Stimulated activated CD4-positive, alpha-beta T cell treated with anti-CD3 and anti-CD28 coated beads, Interleukin-2, amount 100 ng/mL, for 4 hours (primary cell): Measurements from ENCODE around the gene TNFRSF25.
"Not testable (repeated sequence)": the region's sequence is repeated elsewhere in the genome, so short reads cannot be mapped to it uniquely, and the experiment has no call there.

Experiments
- DNase-seq: peaks from one replicate; pipeline ENCODE4 v3.0.0-alpha.2; 2020; ENCODE audit warnings: low read depth

The TNFRSF25 gene

DNA sequence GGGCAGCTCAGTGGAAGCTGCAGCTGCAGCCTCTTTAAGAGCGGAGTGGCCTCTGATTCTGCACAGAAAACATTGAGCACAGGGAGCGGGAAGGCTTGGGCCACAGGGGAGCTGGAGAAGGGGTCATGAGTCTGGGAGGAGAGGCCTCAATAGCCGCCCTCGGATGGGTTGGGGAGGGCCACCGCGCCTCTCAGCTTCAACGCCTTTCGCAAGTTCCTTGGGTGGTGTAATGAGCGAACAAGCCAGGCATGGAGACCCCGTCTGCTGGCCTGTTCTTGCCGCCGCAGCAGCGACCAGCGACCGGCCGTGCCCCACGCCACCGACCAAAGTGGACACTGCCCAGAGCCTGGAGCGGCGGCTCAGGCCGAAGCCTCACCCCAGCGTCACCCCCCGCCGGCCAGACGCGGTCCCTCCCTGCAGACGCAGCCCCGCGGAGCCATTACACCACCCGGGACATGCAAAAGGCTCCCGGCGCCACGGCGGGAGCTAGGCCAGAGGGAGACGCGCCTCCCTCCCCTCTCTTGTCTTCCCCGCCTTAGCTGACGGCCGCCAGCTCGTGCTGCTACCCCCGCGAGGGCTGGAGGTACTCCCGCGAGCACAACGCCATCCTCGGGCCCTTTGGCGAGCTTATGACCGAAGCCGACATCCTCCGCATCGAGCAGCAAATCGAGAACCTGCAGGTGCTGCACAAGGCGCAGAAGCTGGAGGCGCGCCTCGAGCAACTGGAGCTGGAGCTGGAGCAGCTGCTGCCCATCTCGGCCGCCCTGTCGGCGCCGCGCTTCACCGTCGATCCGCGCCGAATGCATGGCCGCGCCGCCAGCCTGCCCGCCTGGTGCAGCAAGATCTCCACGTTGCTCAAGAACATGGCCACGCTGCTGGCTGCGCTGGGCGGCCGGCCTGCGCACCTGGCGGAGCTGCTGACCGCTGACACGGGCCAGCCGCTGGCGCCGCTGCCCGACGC, 11.8 kb downstream of the TNFRSF25 start:
- DNase-seq = not testable (repeated sequence)

DNA sequence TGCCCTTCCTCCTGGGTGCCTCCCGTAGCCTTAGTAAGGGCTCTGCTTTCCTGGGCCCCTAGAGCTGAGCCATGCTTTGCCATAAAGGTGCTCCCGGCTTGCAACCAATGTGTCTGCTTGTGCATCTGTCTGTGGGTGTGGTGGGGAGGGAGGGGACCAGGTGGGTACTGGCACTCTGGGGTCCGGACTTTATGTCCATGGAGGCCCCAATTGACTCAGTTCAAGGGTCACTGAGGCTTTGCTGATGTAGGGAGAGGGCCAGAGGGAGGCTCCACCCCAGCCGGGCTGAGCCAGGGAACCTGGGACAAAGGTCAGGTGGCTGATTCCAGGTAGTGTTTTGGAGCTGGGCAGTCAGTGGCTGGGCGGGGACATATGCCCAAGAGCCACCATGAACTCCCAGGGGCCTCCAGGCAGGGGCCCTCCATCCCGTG, 15.0 kb downstream of the TNFRSF25 start:
- DNase-seq = no peak

DNA sequence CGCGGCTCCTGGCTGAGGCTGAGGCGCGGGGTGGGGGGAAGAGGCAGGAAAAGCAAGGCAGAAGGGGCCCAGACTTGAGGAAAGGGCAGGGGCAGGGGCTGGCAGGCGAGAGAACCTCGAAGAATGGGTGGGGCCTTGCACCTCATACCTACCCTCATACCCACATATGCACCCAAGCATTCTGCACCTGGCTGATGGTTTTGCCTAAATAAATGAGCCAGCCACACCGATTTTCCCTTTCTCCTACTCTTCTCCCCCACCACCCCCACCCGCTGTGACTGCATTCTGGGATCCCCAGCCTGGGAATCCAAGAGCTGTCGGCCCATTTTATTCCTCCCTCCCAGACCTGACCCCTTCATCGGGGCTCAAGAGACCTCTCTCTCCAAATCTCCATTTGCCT, 15.5 kb downstream of the TNFRSF25 start:
- not testable (repeated sequence) for DNase-seq

DNA sequence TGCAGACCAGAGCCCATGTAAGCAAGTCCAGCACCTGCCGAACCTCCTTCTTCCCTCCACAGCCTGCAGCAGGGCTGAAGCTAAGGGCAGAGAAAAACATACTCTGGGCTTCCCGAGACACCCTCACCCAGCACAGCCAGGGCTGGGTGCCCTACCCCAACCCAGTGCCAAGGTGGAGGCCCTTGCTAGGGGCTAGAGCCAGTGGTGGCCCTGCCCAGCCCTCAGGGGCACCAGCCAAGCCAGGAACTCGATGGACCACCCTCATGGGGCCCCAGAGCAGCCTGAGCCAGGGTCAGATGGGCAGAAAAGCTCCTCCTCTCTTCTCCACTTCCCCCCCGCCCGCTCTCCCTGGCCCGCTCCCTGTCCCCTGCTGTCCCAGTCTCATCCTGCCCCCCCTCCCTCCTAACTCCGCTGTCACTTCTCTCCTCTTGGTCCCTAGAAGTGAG, 15.9 kb downstream of the TNFRSF25 start:
- DNase-seq = no peak

DNA sequence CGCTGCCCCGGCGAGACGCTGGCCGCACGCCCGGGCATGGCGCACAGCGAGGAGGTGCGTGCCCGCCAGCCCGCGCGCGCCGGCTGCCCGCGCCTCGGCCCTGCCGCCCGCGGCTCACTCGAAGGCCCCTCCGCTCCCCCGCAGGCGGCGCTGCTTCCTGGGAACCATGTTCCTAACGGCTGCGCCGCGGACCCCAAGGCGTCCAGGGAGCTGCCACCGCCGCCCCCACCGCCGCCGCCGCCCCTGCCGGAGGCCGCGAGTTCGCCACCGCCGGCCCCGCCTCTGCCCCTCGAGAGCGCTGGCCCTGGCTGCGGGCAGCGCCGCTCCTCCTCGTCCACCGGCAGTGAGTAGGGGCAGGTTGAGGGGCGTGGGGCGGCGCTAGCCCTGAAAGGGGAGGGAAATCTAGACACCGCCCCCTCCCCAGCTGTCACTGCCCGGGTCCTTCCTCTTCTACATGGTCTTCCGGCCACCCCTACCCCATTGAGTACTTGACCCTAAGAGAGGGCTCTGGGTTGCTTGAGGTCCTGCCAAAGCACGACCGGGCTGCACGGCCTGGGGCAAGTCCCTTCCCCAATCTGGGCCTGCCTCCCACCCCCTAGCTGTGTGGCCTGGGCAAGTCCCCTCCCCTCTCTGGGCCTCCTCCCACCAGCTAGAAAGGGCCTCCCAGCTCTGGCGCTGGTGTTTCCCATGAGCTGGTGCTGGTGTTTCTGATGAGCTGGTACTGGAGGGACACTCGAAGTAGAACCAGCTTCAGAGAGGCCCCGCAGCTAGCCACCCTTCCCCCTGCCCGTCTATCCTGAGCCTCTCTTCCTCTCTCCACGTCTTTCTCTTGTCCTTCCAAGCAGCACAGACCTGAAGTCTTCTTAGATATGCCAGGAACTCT, 17.0 kb downstream of the TNFRSF25 start:
- no peak for DNase-seq

DNA sequence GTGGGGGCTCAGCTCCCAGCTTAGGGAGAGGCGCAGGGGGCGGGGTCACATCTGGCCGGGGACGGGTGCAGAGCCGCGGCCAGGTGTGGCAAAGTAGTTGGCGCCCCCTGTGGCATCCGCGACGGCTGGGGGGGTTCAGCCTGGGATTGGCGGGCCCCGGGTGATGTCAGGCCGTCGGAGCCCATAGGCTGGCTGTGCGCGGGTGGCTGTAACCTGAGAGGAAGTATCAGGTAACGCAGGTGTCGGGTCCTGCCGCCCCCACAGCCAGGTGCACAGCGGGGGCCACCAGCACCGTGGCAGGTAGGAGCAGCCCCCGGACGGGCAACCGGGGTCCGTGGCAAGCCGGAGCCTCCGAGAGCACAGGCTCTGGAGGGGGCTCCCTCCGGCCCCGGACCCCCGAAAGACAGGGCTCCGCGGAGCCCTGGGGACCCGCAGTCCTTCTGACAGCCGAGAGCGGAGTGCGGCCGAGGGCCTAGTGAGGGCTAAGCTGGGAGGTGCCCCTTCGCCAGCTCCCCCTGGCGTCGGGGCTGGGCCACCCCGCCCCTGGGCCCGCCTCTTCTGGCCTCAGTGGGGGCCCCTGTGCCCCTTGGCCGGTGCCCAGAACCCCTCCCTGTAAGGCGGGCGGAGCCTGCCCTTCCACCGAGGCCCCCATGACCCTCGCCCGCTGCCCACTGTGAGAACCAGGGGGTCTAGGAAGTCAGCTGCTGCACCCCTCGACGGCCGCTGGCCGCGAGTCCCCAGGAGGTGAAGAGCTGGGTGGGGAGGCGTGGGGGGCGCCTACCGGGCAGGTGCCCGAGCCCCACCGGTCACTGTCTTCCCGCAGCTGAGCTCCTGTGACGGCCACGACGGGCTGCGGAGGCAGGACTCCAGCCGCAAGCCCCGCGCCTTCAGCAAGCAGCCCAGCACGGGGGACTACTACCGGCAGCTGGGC, 17.9 kb downstream of the TNFRSF25 start:
- peak; percentile 29 for DNase-seq

DNA sequence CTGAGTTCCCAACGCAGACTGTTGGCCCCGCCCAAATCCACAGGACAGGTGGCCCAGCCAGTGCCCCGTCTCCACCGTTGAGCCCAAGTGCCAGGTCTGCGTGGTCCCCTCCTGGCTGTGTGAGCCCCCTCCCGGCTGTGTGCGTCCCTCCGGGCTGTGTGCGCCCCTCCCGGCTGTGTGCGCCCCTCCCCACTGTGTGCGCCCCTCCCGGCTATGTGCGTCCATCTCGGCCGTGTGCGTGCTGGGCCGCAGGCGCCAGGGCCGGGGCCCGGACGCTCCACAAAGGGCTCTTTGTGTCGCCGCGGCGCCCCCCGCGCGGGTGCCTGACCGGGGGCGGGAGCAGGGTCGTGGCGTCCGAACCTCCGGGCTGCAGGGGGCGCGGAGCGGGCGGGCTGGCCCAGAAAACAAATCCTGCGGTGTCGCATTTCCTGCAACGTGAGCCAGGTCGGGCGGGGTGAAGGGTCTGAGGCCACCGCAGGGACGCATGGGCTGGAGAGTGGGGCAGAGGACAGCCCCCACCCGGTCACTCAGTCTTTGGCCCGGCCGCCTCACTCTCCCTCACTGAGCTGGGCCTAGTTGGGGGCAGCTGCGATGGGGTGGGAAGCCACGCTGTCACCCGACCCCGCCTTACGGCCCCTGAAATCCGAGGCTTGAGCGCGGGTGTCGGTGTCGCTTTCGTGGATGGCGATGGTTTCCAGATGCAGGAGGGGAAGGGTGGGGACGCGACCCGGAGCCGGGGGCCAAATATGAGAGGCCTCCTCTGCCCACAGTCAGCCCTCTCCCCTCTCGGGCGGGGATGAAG, 18.8 kb downstream of the TNFRSF25 start:
- no peak for DNase-seq

DNA sequence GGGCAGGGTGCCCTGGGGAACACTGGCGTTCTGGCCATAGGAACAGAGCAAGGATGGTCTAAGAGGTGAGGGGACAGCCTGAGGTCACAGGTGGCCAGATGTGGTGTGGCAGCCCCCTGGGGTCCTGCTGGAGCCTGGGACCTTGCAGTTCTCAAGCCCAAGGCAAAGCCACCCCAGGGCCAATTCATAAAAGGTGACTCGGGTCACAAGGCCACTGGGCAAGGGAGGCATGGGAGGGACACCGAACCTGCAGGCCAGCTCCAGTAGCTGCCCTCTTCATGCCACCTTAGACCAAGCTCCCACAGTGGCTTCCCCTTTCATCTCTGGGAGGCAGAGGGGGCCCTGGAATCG, 19.3 kb downstream of the TNFRSF25 start:
- DNase-seq = no peak

DNA sequence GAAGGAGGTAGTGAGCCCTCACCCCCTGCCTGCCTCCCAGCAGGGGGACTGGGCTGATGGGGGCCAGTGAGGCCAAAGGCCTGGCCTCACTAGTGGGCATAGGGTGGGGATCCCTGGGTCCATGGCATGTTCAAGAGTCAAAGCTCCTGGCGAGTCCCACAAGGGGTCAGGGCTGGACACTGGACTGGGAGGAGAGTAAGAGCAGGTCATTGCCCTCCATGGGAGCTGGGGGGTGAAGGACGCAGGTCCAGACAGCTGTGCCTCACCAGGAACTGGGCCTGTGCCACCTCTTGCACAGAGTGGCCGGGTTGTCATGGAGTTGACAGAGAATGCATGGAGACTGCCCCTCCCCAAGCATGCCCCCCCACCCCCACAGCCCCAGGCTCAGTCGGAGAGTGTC, 20.0 kb downstream of the TNFRSF25 start:
- not testable (repeated sequence) for DNase-seq

DNA sequence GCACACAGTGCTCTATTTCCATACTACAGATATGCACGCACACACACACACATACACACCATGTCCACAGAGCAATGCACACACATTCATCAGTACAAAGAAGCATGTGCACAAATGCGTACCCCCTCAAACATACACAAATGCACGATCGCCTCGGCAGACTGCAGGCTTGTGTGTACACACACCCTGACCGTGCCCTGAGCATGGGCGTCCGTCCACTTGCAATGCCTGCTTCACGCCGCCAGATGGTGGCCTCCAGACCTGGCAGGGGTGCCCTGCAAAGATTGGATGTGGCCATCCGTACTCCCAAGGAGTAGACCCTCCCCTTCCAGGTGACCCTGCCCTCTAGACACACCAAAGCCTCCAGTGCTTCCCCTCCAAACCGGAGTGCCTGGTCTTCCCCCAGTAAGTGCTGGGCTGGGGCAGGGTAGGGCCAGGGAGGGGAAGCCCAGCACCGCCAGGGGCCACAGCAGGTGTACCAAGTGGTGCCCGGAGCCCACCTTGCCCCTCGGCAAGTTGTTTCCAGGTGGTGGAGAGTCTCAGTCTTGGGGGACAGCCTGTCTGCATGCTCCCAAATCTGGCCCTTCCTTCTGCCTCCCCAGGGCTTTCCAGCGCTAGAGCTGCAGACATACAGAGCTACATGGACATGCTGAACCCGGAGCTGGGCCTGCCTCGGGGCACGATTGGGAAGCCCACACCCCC, 20.8 kb downstream of the TNFRSF25 start:
- no peak for DNase-seq

DNA sequence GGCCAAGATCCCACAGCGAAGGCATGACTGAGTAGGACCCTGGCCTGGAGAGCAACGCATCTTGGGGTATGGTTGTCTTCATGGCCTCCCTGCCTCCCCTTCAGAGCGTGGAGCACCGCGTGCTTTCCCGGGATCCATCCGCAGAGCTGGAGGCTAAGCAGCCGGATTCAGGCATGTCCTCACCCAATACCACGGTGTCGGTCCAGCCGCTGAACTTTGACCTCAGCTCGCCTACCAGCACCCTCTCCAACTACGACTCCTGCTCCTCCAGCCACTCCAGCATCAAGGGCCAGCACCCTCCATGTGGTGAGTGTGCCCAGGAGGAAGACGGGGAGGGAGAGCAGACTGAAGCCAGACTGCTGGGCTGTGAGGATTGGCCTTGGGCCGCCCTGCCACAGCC, 21.6 kb downstream of the TNFRSF25 start:
- no peak for DNase-seq

DNA sequence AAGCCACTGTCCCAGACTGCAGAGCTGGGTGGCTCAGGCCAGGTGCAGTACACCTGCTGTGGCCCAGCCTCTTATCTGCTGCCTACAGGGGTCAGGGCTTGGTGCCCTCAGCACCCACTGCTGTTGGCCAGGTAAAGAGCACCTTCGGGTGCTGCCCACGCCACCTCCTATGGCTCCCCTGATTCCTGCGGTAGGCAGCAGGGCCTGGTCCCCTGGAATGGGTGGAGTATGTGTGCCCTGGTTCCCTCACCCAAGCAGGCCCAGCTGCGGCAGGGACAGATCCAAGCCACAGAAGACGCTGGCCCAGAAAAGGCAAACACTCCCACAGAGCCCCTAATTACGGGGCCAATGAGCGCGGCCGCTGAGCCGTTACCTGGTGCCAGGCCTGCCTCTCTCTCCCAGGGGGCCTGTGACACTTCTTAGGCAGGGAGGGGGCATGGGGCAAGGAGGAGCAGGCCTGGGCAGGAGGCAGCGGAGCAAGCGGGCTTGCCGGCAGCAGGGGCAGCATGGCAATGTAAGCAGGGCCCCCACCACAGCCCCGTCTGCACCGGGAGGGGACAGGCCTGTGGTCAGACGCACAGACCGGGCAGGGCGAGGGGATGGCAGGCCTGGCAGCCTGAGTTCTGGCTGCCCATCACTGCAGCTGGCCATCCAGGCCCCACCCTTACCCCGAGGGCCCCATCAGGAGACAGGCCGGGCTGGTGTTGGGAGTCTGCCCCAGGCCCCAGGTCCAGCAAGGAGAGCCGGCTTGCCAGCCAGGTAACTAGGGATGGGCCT, 22.4 kb downstream of the TNFRSF25 start:
- DNase-seq = no peak

DNA sequence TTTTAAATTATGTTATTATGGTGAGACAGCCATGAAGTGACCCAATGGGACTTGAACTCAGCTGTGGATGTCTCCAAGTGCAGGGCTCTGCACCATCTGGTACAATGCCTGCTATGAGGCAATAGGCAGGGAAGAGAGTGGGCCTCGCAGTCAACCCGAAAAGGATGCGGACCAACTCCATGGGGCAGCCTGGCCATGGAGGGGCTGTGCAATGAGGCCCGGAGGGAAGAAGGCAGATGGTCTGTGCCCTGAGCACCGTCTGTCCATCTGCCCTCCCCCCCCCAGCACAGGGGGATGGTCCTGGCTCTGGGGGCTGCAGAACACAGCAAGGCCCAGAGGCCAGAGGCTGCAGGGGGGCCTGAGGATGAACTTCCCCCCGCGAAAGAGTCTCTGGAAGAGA, 24.4 kb downstream of the TNFRSF25 start:
- DNase-seq = no peak

DNA sequence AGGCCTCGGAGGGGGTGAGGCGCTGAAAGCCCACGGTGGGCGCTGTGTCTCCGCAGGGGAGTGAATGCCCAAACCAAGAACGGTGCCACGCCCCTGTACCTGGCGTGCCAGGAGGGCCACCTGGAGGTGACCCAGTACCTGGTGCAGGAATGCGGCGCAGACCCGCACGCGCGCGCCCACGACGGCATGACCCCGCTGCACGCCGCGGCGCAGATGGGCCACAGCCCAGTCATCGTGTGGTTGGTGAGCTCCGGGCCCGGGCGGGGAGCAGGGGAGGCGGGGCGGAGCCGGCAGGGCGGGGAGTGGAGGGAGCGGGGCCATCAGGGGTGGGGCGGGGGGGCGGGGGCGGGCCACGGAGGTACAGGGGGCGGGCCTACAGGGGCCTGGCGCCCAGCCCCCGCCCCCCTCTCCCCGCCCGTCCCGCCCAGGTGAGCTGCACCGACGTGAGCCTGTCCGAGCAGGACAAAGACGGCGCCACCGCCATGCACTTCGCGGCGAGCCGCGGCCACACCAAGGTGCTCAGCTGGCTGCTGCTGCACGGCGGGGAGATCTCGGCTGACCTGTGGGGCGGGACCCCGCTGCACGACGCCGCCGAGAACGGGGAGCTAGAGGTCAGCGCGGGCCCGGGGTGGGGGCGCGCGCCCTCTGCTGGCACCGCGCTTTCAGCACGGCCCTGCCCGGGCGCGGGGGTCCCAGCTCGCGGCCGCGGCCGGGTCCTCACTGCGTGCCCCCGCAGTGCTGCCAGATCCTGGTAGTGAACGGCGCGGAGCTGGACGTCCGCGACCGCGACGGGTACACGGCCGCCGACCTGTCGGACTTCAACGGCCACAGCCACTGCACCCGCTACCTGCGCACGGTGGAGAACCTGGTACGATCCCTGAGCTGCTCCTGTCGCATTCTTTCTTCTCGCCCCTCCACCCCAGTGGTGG, 25.5 kb downstream of the TNFRSF25 start:
- peak; percentile 58 for DNase-seq

DNA sequence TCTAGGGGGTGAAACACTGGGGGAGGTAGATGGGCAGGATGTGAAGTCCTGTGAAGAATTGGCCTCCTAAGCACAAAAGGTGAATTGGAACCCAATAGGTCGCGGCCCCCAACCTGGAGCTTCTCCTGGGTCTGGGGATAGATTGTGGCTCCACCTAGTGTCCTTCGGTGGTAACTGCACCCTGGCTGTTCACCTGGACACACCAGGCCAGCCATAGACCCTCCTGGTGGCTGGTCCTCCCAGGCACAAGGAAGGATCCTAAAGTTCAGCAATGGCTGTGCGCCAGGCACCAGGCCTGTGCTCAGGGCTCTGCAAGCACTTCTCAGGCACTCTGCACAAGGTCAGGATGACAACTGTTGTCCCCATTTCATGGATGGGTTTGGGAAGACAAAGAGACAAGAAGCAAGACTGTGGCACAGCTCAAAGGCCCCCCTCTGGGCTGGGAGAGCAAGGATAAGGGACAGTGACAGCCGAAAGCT, 27.9 kb downstream of the TNFRSF25 start:
- DNase-seq = peak; percentile 61

DNA sequence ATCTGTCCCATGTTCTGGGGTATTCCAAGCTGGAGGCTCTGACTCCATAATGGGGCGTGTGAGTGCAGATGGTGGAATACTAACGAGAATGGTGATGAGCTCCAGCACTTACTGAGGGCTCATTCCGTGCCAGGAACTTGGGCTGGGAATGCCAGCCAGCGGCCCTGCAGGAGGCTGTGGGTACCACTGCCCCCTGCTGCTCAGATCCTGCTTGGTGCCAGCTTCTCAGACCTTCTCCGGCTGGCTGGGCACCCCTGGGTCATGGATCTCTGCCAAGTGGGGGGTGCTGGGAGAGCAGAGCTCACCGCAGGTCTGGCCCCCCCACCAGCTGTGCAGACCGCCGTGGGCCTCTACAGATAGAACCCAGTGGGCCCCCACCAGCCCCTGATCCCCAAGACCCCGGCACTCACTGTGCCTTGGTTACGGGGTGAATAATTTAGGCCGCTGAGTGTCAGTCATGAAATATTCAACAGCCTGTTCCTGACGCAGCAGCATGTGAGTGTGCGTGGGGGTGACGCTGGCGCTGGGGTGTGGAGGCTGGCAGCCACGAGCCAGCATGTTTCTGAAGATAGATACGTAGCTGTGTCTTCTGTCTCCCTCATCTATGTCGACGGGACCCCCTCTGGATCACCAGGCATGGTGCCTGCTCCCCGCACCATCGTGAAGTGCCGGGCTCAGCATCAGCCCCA, 28.8 kb downstream of the TNFRSF25 start:
- DNase-seq = not testable (repeated sequence)

DNA sequence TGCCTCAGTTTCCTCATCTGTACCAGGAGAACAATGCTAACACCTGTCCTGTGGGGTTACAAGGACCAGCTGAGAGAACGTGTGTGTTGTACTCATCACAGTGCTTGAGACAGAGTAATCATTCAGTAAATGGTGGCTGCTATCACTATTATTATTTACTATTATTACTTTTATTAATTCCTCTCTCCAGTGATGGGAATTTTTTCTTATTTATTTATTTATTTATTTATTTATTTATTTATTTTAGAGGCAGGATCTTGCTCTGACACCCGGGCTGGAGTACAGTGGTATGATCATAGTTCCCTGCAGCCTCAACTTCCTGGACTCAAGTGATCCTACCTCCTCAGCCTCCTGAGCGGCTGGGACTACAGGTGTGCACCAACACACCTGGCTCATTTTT, 29.7 kb downstream of the TNFRSF25 start:
- DNase-seq = not testable (repeated sequence)

DNA sequence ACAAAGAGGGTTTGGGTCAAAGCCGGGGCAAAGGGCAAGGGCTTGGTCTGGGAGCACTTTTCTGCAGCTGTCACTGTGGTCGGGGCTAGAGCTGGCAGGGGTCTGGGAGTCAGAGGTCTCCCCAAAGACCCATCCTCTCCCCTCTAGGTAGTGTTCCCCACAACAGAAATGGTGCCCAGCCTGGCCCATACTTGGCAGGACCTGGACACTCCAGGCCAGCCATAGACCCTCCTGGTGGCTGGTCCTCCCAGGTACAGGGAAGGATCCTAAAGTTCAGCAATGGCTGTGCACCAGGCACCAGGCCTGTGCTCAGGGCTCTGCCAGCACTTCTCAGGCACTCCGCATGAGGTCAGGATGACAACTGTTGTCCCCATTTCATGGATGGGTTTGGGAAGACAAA, 30.4 kb downstream of the TNFRSF25 start:
- DNase-seq = no peak
